ENCODE results near the gene DCLK2. TPM values are rescaled to one million over a fixed set of nuclear protein-coding genes. Genes with fewer than 3 reads are reported as not detected.

DCLK2 gene
- total RNA-seq, 2 experiments from 2014 or later = not detected

GRCh38 chr4:150069353-150069752 is 8.9 kb upstream of the DCLK2 start:
- TF ChIP-seq EZH2phosphoT487 (IDR thresholded peaks at IDR 0.05; ENCODE audit: borderline replicate concordance, low read depth, low read length) = no peak
- TF ChIP-seq, protein P1, sequence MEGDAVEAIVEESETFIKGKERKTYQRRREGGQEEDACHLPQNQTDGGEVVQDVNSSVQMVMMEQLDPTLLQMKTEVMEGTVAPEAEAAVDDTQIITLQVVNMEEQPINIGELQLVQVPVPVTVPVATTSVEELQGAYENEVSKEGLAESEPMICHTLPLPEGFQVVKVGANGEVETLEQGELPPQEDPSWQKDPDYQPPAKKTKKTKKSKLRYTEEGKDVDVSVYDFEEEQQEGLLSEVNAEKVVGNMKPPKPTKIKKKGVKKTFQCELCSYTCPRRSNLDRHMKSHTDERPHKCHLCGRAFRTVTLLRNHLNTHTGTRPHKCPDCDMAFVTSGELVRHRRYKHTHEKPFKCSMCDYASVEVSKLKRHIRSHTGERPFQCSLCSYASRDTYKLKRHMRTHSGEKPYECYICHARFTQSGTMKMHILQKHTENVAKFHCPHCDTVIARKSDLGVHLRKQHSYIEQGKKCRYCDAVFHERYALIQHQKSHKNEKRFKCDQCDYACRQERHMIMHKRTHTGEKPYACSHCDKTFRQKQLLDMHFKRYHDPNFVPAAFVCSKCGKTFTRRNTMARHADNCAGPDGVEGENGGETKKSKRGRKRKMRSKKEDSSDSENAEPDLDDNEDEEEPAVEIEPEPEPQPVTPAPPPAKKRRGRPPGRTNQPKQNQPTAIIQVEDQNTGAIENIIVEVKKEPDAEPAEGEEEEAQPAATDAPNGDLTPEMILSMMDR (conservative IDR thresholded peaks at IDR 0.05; ENCODE audit: low read length) = no peak
- H3K4me2 ChIP-seq (ENCODE audit: low read length) = no peak overlapping the region
- H3K79me2 ChIP-seq (ENCODE audit: insufficient read depth, low read depth, low read length) = no peaks in the 10 kb centered on the region
- no peaks in the 10 kb centered on the region for H4K20me1 ChIP-seq (ENCODE audit: insufficient read depth, low read length)
- no peak overlapping the region for H3K4me3 ChIP-seq (ENCODE audit: low read depth, low read length, poor library complexity, severe bottlenecking)
- H2AFZ ChIP-seq (ENCODE audit: low read length) = no peak overlapping the region
- H3K27ac ChIP-seq (ENCODE audit: low read depth, low read length, poor library complexity, severe bottlenecking) = no peak overlapping the region
- intact Hi-C loops (cut with micrococcal nuclease; ENCODE audit: unreplicated experiment) = no loop called here
- ChIA-PET POLR2A (interaction anchor here (0.6 to 0.7 kb wide), 3 partner anchors 31 to 175 kb away, joined by 3 to 4 read pairs (median 4); no protein-coding TSS in a partner anchor), CTCF (ENCODE audit: unreplicated experiment) (no interaction called here)
- no peaks in the 10 kb centered on the region for H3K9me2 ChIP-seq (ENCODE audit: insufficient read depth, low read length)
- no peak for DNase-seq (ENCODE audit: low spot score)
- H3K4me1 ChIP-seq (ENCODE audit: insufficient read depth, low read length, poor library complexity, severe bottlenecking) = no peaks in the 10 kb centered on the region
- H3K9me3 ChIP-seq (ENCODE audit: low read length) = no peaks in the 10 kb centered on the region
- no TSS peak for BruUV-seq (replicated peaks)
- H3K36me3 ChIP-seq (ENCODE audit: insufficient read depth, low read length) = no peaks in the 10 kb centered on the region

GRCh38 chr4:150070464-150071170 is 7.6 kb upstream of the DCLK2 start:
- BruUV-seq (replicated peaks) = no TSS peak
- ChIA-PET POLR2A (no interaction called here), CTCF (ENCODE audit: unreplicated experiment) (no interaction called here)
- Histone ChIP-seq H3K9me3 (ENCODE audit: low read length) (no peaks in the 10 kb centered on the region), H3K27ac (ENCODE audit: low read depth, low read length, poor library complexity, severe bottlenecking) (no peak overlapping the region), H3K36me3 (ENCODE audit: insufficient read depth, low read length) (no peaks in the 10 kb centered on the region), H2AFZ (ENCODE audit: low read length) (no peak overlapping the region), H3K4me1 (ENCODE audit: insufficient read depth, low read length, poor library complexity, severe bottlenecking) (no peaks in the 10 kb centered on the region), H3K4me3 (ENCODE audit: low read depth, low read length, poor library complexity, severe bottlenecking) (no peak overlapping the region), H3K79me2 (ENCODE audit: insufficient read depth, low read depth, low read length) (no peaks in the 10 kb centered on the region), H3K9me2 (ENCODE audit: insufficient read depth, low read length) (no peaks in the 10 kb centered on the region), H3K4me2 (ENCODE audit: low read length) (no peak overlapping the region), H4K20me1 (ENCODE audit: insufficient read depth, low read length) (no peaks in the 10 kb centered on the region)
- no peak for TF ChIP-seq EZH2phosphoT487 (IDR thresholded peaks at IDR 0.05; ENCODE audit: borderline replicate concordance, low read depth, low read length)
- TF ChIP-seq, protein P1 (conservative IDR thresholded peaks at IDR 0.05; ENCODE audit: low read length) = no peak
- intact Hi-C loops (cut with micrococcal nuclease; ENCODE audit: unreplicated experiment) = no loop called here
- no peak for DNase-seq (ENCODE audit: low spot score)

DNA sequence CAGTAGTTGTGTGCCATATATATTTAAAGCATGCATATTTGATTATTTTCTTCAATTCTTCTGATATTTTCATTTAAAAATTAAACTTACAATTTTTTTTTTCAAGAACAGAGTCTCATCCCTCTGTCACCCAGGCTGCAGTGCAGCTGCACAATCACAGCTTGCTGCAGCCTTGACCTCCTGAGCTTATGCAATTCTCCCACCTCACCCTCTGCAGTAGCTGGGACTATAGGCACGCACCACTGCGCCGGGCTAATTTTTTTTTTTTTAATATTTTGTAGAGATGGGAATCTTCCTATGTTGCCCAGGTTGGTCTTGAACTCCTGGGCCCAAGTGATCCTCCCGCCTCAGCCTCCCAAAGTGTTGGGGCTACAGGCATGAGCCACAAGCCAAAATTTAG is 5.8 kb upstream of the DCLK2 start:
- H3K27ac ChIP-seq (ENCODE audit: low read depth, low read length, poor library complexity, severe bottlenecking) = no peak overlapping the region
- intact Hi-C loops (cut with micrococcal nuclease; ENCODE audit: unreplicated experiment) = no loop called here
- no TSS peak for BruUV-seq (replicated peaks)
- ChIA-PET CTCF (ENCODE audit: unreplicated experiment) (no interaction called here), POLR2A (interaction anchor here (0.7 kb wide), 1 partner anchor 117 kb away, joined by 5 read pairs; no protein-coding TSS in a partner anchor)
- no peak for TF ChIP-seq EZH2phosphoT487 (IDR thresholded peaks at IDR 0.05; ENCODE audit: borderline replicate concordance, low read depth, low read length)
- TF ChIP-seq, protein P1 (conservative IDR thresholded peaks at IDR 0.05; ENCODE audit: low read length) = no peak
- H4K20me1 ChIP-seq (ENCODE audit: insufficient read depth, low read length) = no peaks in the 10 kb centered on the region
- H3K36me3 ChIP-seq (ENCODE audit: insufficient read depth, low read length) = no peaks in the 10 kb centered on the region
- H2AFZ ChIP-seq (ENCODE audit: low read length) = no peak overlapping the region
- no peaks in the 10 kb centered on the region for H3K9me3 ChIP-seq (ENCODE audit: low read length)
- no peaks in the 10 kb centered on the region for H3K4me1 ChIP-seq (ENCODE audit: insufficient read depth, low read length, poor library complexity, severe bottlenecking)
- DNase-seq (ENCODE audit: low spot score) = no peak
- H3K4me3 ChIP-seq (ENCODE audit: low read depth, low read length, poor library complexity, severe bottlenecking) = no peak overlapping the region
- H3K9me2 ChIP-seq (ENCODE audit: insufficient read depth, low read length) = no peaks in the 10 kb centered on the region
- H3K4me2 ChIP-seq (ENCODE audit: low read length) = no peak overlapping the region
- H3K79me2 ChIP-seq (ENCODE audit: insufficient read depth, low read depth, low read length) = no peaks in the 10 kb centered on the region

Measured in OCI-LY7 (cell line).